PC-9 (cell line): ENCODE data around the gene HTR2A.

Source experiments
- CTCF ChIP-seq: fragments of 200-600 bp; sonication (generic); conservative IDR thresholded peaks from 2 replicates; pipeline ENCODE4 v1.6.1; 2017; ENCODE audit warnings: mixed run types, antibody characterized with exemption, mild to moderate bottlenecking, moderate library complexity
- EZH2 ChIP-seq: fragments of 200-600 bp; sonication (generic); IDR thresholded peaks from 2 replicates; pipeline ENCODE4 v1.8.0; 2017; ENCODE audit warnings: antibody characterized with exemption, low read depth

DNA sequence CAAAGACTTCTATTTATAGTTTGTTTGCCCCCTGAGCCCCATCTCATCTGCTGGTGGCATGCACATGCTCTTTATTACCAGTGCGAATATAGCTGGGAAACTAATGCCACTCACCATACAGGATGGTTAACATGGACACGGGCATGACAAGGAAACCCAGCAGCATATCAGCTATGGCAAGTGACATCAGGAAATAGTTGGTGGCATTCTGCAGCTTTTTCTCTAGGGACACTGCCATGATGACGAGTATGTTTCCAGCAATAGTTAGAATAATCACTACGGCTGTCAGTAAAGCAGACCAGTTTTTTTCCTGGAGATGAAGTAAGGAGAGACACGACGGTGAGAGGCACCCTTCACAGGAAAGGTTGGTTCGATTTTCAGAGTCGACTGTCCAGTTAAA, 1.5 kb downstream of the HTR2A start:
- no peak for TF ChIP-seq CTCF
- no peak for TF ChIP-seq EZH2
